ENCODE measurements around the gene FHAD1.

FHAD1 gene

DNA sequence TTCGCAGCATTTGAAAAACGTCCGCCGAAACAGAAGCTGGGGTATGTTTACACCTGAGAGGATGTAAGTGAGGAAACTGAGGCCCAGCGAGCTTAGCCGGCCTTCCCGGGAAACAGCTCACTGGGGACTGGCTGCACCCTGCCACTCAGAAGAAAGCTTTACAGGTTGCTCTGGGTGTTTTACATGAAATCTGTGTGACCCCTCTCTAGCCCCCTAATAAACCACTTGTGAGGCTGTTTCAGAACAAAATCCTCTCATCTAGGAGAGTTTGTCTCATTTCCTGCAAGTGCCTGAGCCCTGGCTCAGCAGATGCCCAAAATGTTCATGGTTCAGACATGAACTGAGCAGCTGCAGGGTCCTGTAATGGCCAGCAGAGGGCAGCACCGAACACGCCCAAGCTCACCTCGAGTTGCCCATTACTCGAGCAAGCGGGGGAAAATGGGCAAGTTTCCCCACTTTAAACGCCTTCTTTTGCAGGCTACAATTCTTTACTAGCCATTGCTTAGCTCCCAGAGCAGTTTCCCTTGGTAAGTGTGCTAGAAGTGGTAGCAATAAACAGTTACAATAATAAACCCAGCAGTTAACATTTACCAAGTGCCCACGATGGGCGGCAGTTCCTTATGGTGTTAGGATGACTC, 76.4 kb downstream of the FHAD1 start:
- Histone ChIP-seq H3K23ac (ENCODE audit: low read length in 2 of 2) (no peak overlapping the region), H3K4me1 (ENCODE audit: control insufficient read depth, insufficient read depth, low read depth, low read length) (peaks cover 11% of the 10 kb centered on the region), H3K36me3 (ENCODE audit: control insufficient read depth in 1 of 2, insufficient read depth in 2 of 2, low read depth in 1 of 2, low read length in 2 of 2) (no peaks in the 10 kb centered on the region), H2AFZ (ENCODE audit: low read depth, low read length) (no peak overlapping the region), H3K9ac (ENCODE audit: low read length) (no peak overlapping the region), H3K18ac (ENCODE audit: low read depth in 1 of 2, low read length in 2 of 2) (no peak overlapping the region), H3K14ac (ENCODE audit: low read length in 2 of 2) (no peak overlapping the region), H3K27me3 (ENCODE audit: control insufficient read depth in 1 of 2, insufficient read depth in 1 of 2, low read length in 2 of 2) (peaks cover 0 to 26% of the 10 kb centered on the region in 2 experiments), H3K4me2 (ENCODE audit: low read length, poor library complexity, severe bottlenecking) (no peak overlapping the region), H2BK120ac (ENCODE audit: low read depth, low read length) (no peak overlapping the region), H3K27ac (ENCODE audit: low read length, poor library complexity, severe bottlenecking) (no peak overlapping the region), H3K4ac (ENCODE audit: low read depth in 1 of 2, low read length in 2 of 2) (no peak overlapping the region), H2BK5ac (ENCODE audit: low read depth, low read length, poor library complexity, severe bottlenecking) (no peak overlapping the region), H3K4me3 (ENCODE audit: insufficient read depth in 1 of 2, low read depth in 1 of 2, low read length in 2 of 2) (no peak overlapping the region), H4K91ac (ENCODE audit: low read length) (no peak overlapping the region), H4K8ac (ENCODE audit: low read length) (no peak overlapping the region), H2BK12ac (ENCODE audit: low read length in 2 of 2) (no peak overlapping the region), H2AK5ac (ENCODE audit: low read length, severe bottlenecking) (no peak overlapping the region), H3K9me3 (ENCODE audit: control insufficient read depth, low read length) (peaks cover 7% of the 10 kb centered on the region), H3K79me1 (replicated peaks; ENCODE audit: low read length, poor library complexity, severe bottlenecking) (no peaks in the 10 kb centered on the region), H2BK15ac (ENCODE audit: low read depth, poor library complexity, severe bottlenecking) (no peak overlapping the region)
- WGBS: 50% methylated on average over 14 of the region's 15 CpGs
- DNase-seq: peak; percentile 71

DNA sequence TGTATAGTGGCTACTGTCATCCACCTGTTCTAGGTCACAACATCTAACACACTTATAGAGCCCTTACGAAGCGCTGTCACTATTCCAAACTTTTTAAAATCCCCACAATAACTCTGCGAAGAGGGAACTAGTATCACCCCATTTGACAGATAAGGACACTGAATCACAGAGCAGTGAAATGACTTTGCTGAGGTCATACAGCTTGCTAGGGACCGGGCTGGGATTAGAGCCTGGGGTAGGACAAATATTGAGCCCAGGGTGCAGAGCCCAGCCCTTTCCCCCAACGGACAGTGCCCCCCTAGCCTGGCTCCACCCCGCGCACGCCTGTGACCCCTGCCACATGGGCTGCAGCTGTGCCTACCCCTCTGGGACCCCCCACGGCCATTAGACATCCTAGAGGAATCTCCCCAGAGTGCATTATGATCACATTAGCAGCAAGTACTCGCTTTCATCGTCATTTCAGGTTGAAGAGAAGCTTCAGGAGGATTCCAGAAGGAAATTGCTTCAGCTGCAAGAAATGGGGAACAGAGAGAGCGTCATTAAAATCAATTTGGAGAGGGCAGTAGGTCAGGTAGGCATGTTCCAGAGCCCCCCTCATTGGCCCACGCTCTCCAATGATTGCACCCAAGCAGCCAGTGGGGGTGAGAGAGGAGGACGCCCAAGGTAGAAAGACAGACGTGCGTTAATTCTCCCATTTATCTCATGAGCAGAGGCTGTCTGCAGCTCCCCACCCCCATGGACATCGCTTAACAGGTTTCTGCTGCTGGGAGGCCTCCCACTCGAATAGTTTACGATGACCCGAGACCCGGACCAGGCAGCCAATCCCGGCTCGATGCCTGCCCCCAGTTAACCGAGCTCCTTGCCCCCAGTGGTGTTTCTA, 77.2 kb downstream of the FHAD1 start:
- Histone ChIP-seq H3K4me2 (ENCODE audit: low read length, poor library complexity, severe bottlenecking) (no peak overlapping the region), H4K8ac (ENCODE audit: low read length) (no peak overlapping the region), H3K14ac (ENCODE audit: low read length in 2 of 2) (no peak overlapping the region), H3K27ac (ENCODE audit: low read length, poor library complexity, severe bottlenecking) (no peak overlapping the region), H4K91ac (ENCODE audit: low read length) (no peak overlapping the region), H3K23ac (ENCODE audit: low read length in 2 of 2) (no peak overlapping the region), H2BK5ac (ENCODE audit: low read depth, low read length, poor library complexity, severe bottlenecking) (no peak overlapping the region), H2AFZ (ENCODE audit: low read depth, low read length) (no peak overlapping the region), H3K4me3 (ENCODE audit: insufficient read depth in 1 of 2, low read depth in 1 of 2, low read length in 2 of 2) (no peak overlapping the region), H2BK120ac (ENCODE audit: low read depth, low read length) (no peak overlapping the region), H2BK12ac (ENCODE audit: low read length in 2 of 2) (peak overlapping the region in 1 of 2 experiments; percentile 67), H2BK15ac (ENCODE audit: low read depth, poor library complexity, severe bottlenecking) (no peak overlapping the region), H3K9ac (ENCODE audit: low read length) (no peak overlapping the region), H3K79me1 (replicated peaks; ENCODE audit: low read length, poor library complexity, severe bottlenecking) (no peaks in the 10 kb centered on the region), H3K27me3 (ENCODE audit: control insufficient read depth in 1 of 2, insufficient read depth in 1 of 2, low read length in 2 of 2) (peaks cover 0 to 26% of the 10 kb centered on the region in 2 experiments), H3K9me3 (ENCODE audit: control insufficient read depth, low read length) (peaks cover 7% of the 10 kb centered on the region), H2AK5ac (ENCODE audit: low read length, severe bottlenecking) (no peak overlapping the region), H3K4me1 (ENCODE audit: control insufficient read depth, insufficient read depth, low read depth, low read length) (peaks cover 16% of the 10 kb centered on the region), H3K18ac (ENCODE audit: low read depth in 1 of 2, low read length in 2 of 2) (no peak overlapping the region), H3K4ac (ENCODE audit: low read depth in 1 of 2, low read length in 2 of 2) (peak overlapping the region in 1 of 2 experiments; percentile 28), H3K36me3 (ENCODE audit: control insufficient read depth in 1 of 2, insufficient read depth in 2 of 2, low read depth in 1 of 2, low read length in 2 of 2) (no peaks in the 10 kb centered on the region)
- DNase-seq: no peak
- WGBS: 58% methylated on average over 24 of the region's 24 CpGs

GRCh38 chr1:15324869-15325335, 77.9 kb downstream of the FHAD1 start:
- Histone ChIP-seq H3K4ac (ENCODE audit: low read depth in 1 of 2, low read length in 2 of 2) (no peak overlapping the region), H2BK120ac (ENCODE audit: low read depth, low read length) (no peak overlapping the region), H3K27me3 (ENCODE audit: control insufficient read depth in 1 of 2, insufficient read depth in 1 of 2, low read length in 2 of 2) (peaks cover 0 to 26% of the 10 kb centered on the region in 2 experiments), H4K91ac (ENCODE audit: low read length) (no peak overlapping the region), H3K18ac (ENCODE audit: low read depth in 1 of 2, low read length in 2 of 2) (no peak overlapping the region), H3K14ac (ENCODE audit: low read length in 2 of 2) (no peak overlapping the region), H3K27ac (ENCODE audit: low read length, poor library complexity, severe bottlenecking) (no peak overlapping the region), H3K9ac (ENCODE audit: low read length) (no peak overlapping the region), H3K9me3 (ENCODE audit: control insufficient read depth, low read length) (peaks cover 7% of the 10 kb centered on the region), H2BK12ac (ENCODE audit: low read length in 2 of 2) (no peak overlapping the region), H3K23ac (ENCODE audit: low read length in 2 of 2) (no peak overlapping the region), H4K8ac (ENCODE audit: low read length) (no peak overlapping the region), H2AFZ (ENCODE audit: low read depth, low read length) (no peak overlapping the region), H3K4me2 (ENCODE audit: low read length, poor library complexity, severe bottlenecking) (no peak overlapping the region), H3K4me1 (ENCODE audit: control insufficient read depth, insufficient read depth, low read depth, low read length) (peaks cover 16% of the 10 kb centered on the region), H3K36me3 (ENCODE audit: control insufficient read depth in 1 of 2, insufficient read depth in 2 of 2, low read depth in 1 of 2, low read length in 2 of 2) (no peaks in the 10 kb centered on the region), H2AK5ac (ENCODE audit: low read length, severe bottlenecking) (no peak overlapping the region), H2BK5ac (ENCODE audit: low read depth, low read length, poor library complexity, severe bottlenecking) (no peak overlapping the region), H3K4me3 (ENCODE audit: insufficient read depth in 1 of 2, low read depth in 1 of 2, low read length in 2 of 2) (no peak overlapping the region), H2BK15ac (ENCODE audit: low read depth, poor library complexity, severe bottlenecking) (no peak overlapping the region), H3K79me1 (replicated peaks; ENCODE audit: low read length, poor library complexity, severe bottlenecking) (no peaks in the 10 kb centered on the region)
- no peak for DNase-seq
- 68% methylated on average over 8 of the region's 9 CpGs for WGBS

- WGBS: 98% methylated on average over 4 of the region's 4 CpGs
- H3K27ac ChIP-seq (ENCODE audit: low read length, poor library complexity, severe bottlenecking): no peak overlapping the region
Observed at GRCh38 chr1:15325375-15326085, 78.5 kb downstream of the FHAD1 start.

More at GRCh38 chr1:15325375-15326085, 78.5 kb downstream of the FHAD1 start:
- Histone ChIP-seq H4K8ac (ENCODE audit: low read length) (no peak overlapping the region), H3K36me3 (ENCODE audit: control insufficient read depth in 1 of 2, insufficient read depth in 2 of 2, low read depth in 1 of 2, low read length in 2 of 2) (no peaks in the 10 kb centered on the region), H3K9me3 (ENCODE audit: control insufficient read depth, low read length) (peaks cover 3% of the 10 kb centered on the region), H3K4me2 (ENCODE audit: low read length, poor library complexity, severe bottlenecking) (no peak overlapping the region), H3K18ac (ENCODE audit: low read depth in 1 of 2, low read length in 2 of 2) (no peak overlapping the region), H2AFZ (ENCODE audit: low read depth, low read length) (no peak overlapping the region), H3K27me3 (ENCODE audit: control insufficient read depth in 1 of 2, insufficient read depth in 1 of 2, low read length in 2 of 2) (peaks cover 0 to 28% of the 10 kb centered on the region in 2 experiments), H2BK5ac (ENCODE audit: low read depth, low read length, poor library complexity, severe bottlenecking) (no peak overlapping the region), H3K14ac (ENCODE audit: low read length in 2 of 2) (no peak overlapping the region), H2AK5ac (ENCODE audit: low read length, severe bottlenecking) (no peak overlapping the region), H3K4me3 (ENCODE audit: insufficient read depth in 1 of 2, low read depth in 1 of 2, low read length in 2 of 2) (no peak overlapping the region), H2BK120ac (ENCODE audit: low read depth, low read length) (no peak overlapping the region), H3K4ac (ENCODE audit: low read depth in 1 of 2, low read length in 2 of 2) (no peak overlapping the region), H2BK12ac (ENCODE audit: low read length in 2 of 2) (peak overlapping the region in 1 of 2 experiments; percentile 60), H3K23ac (ENCODE audit: low read length in 2 of 2) (no peak overlapping the region), H3K79me1 (replicated peaks; ENCODE audit: low read length, poor library complexity, severe bottlenecking) (no peaks in the 10 kb centered on the region), H4K91ac (ENCODE audit: low read length) (no peak overlapping the region), H3K4me1 (ENCODE audit: control insufficient read depth, insufficient read depth, low read depth, low read length) (peaks cover 16% of the 10 kb centered on the region), H2BK15ac (ENCODE audit: low read depth, poor library complexity, severe bottlenecking) (no peak overlapping the region), H3K9ac (ENCODE audit: low read length) (no peak overlapping the region)
- DNase-seq: no peak

Data from mesenchymal stem cell (in vitro differentiated cells and primary cell).